DMS 273 (cell line): Measurements from ENCODE around the gene TPCN1.

ENCODE experiments used
- DNase-seq: peaks from one replicate; lab custom pipeline; 2025; ENCODE audit not compliant: unreplicated experiment; lab: John Stamatoyannopoulos, UW

TPCN1 gene

DNA sequence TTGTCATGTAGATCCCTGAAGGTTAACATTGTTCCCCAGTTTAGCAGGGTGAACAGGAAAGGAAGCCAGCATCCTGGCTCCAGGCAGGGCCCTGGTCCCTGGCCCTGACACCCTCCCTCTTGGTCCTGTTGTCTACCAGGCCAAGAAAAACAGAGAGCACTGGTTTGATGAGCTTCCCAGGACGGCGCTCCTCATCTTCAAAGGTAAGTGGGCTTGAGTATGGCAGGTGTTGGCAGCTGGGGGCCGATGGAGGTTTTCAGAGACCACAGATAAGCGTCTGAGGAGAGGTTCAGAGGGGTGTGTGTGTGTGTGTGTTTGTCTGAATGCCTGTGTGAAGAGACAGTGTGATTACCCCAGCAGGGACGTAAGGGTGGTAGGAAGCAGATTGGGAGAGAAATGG lies 57.4 kb downstream of the TPCN1 start:
- no peak for DNase-seq

DNA sequence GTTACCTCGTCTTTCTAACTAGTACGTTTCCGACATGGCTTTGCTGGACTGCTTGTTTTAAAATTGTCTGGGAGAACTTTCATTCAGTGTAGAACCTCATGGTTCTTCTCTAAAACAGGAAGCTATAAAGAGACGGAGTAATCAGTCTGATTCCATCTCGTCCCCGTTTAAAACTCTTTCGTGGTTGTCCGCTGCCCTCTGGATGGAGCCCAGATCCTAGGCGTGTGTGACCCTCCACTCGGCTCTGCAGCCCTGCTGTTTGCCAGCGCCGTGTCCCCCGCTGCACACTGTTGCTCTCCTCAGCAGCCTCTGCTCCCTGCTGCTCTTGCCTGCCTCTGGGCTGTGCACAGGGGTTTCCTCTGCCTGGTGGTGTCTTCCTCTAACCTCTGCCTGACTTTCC lies 63.5 kb downstream of the TPCN1 start:
- DNase-seq: no peak

DNA sequence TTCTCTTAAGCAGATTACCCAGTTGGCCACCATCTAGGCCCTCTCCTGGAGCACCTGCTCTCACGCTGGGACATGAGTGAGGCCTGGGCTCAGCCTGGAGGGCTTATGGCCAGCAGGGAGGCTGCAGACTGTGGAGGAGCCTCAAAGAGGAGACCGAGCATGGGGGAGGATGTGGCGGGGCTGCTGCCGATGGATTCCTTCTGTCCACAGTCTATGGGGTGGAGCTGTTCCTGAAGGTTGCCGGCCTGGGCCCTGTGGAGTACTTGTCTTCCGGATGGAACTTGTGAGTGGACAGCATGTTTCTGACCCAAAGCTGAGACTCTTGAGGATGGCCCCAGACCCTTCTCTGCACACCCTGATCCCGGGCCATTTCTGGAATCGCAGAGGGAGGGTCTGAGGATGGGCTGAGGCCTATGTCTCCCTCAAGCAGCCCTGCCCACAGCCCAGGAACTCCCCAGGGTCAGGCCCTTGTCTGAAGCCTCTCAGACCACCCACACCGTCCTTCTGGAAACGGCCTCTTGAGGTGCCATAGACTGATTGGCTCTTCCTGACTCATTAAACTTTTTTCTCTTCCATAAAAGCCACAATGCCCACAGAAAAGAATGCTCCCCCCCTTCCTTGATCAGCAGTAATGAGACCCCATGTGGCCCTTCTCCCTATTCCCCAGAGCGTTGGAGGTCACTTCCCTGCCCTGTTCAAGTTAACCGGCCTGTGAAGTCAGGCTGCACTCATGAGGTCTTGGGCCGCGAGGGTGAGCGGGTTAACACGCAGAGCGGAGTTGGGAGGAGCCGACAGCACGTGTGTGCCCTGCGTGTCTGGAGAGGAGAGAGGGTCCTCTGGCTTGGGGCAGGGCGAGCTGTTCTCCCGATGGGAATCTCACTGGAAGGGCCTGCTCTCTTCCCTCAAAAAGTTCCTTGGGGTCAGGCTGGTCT lies 64.7 kb downstream of the TPCN1 start:
- DNase-seq: no peak

DNA sequence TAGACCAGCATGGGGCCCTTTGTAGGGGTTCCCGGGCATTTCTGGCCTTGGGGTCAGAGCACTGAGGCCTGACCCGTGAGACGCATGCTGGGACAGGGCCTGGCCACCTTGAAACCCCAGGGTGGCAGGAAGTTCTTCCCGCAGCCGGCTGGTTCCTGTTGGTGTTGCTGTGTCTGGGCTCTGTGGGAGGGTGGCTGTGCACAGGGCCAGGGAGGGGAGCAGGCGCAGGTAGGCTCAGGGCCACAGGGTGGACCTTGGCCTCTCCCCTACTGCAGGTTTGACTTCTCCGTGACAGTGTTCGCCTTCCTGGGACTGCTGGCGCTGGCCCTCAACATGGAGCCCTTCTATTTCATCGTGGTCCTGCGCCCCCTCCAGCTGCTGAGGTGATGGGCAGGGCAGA lies 65.4 kb downstream of the TPCN1 start:
- no peak for DNase-seq

DNA sequence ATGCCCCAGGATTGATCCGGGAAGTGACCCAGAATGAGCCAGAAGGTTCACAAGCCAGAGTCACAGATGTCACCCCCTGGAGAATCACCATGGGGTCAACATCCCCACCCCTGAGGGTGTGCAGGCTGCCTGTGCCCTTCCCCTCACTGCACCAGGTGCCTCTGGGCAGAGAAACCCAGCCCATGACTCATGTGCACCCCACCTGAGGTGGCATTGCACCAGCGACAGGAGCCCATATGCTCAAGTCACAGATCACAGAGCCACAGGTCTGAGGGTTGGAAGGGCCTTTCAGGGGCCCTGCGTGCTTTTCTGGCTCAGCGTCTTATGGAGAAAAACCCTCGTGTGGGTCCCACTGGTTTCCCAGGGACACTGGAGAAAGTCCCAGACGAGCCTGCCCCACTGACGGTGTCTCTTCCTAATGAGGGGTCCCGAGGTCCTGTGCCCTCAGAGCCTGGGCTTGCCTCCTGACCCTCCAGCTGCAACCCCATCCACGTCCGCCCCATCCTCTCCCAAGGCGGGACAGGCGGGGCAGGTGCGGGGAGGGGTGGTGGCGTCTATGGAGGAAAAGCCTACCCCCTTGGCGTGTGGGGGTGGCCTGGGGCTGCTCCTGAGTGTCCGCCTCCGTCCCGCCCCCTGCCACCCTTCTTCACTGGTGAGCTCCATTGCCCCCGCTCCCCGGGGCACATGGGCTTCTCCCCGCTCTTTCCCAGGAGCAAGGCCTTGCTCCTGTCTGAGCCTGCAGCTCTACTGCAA lies 66.1 kb downstream of the TPCN1 start:
- DNase-seq: no peak

DNA sequence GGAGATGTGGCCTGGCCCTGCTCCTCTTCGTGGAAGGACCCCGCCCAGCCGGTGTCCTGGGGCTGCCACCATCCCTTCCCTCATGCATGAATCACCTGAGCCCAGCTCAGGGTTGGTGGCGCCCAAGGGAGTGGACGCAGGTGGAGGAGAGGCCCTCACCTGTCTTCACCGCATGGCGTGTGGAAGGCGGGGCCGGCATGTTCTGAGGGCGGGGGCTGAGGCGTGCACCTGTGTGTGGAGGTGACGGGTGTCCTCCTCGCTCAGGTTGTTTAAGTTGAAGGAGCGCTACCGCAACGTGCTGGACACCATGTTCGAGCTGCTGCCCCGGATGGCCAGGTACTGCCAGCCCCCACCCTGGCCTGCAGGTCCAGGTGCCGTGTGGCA lies 66.6 kb downstream of the TPCN1 start:
- no peak for DNase-seq

DNA sequence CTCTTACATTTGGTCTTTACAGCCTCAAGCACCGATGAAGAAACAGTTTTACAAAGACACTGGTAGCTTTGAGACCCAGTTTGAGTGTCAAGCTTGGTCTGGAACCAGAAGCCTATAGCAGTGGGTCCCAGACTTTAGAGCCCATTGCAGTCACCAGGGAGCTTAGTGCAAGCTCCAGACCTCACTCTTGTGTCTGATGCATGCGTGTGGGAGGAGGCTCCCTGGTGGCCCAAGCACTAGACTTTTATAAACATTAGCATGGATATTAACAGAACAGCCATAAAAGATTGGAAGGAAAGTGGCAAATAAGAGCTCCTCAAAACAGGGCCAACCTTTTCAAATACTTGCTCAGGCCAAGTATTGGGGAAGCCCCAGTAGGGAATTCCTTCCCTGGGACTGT lies 68.1 kb downstream of the TPCN1 start:
- no peak for DNase-seq

DNA sequence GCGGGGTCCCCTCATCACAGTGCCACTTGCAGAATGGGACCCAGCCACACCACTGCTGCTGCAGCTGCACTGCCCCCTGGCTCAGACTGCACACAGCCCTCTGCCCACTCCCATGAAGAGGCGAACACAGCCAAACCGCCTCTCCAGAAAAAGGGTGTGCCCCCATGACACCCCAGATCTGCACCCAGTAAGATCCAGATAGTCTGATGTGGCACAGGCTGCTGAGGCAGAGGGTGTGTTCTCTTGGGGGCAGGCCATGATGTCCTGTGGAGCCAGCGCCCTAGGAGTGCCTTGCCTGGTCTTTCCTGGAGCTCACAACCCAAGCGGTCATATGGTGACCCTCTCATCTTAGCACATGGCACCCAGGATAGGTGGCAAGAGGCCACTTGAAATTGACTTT lies 69.2 kb downstream of the TPCN1 start:
- DNase-seq: no peak

DNA sequence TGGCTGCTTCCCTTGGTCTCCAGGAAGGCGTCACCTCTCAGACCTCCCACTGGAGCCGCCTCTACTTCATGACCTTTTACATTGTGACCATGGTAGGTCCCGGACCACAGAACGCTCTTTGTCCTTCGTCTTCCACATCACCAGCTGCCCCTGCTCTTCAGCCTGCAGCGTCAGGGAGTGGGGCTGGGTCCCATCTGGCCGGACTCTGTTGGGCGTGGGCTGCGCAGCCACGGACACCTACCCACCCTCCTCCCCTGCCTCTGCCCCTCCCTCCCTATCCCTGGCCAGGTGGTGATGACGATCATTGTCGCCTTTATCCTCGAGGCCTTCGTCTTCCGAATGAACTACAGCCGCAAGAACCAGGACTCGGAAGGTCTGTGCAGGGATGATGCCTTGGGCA lies 70.3 kb downstream of the TPCN1 start:
- DNase-seq: no peak

DNA sequence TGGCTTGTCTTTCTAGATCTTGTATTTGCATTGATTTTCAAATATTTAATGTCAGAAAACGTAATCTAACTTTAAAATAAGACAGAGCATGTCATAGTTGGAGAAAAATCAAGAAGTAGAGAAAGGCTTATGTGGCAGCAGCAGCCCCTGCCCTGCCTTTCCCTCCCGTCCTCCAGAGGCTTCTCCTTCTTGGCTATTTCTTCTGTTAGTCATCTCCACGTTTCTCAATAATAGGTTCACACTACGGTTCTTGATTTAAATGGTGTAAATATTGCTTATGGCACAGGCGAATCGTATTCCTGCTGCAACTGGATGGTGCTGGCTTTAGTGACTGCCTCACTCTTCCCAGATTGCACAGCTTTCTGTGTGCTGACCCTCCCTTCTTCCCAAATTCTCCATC lies 70.8 kb downstream of the TPCN1 start:
- no peak for DNase-seq

DNA sequence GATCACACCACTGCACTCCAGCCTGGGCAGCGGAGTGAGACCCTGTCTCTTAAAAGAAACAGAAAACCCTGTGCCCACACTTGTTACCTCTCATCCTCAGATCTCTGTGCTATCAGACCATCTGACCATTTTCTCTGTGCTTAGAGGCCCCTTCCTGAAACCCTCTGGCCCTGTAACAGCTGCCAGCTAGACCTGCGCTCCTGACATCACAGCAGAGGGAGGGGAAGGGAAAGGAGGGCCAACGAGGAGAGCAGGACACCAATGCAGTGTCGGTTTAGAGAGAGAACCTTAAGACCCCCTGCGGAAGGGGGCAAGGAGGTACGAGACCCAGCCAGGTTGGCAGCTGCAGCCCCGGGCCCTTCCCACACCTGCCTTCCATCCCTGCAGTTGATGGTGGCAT lies 71.3 kb downstream of the TPCN1 start:
- no peak for DNase-seq

DNA sequence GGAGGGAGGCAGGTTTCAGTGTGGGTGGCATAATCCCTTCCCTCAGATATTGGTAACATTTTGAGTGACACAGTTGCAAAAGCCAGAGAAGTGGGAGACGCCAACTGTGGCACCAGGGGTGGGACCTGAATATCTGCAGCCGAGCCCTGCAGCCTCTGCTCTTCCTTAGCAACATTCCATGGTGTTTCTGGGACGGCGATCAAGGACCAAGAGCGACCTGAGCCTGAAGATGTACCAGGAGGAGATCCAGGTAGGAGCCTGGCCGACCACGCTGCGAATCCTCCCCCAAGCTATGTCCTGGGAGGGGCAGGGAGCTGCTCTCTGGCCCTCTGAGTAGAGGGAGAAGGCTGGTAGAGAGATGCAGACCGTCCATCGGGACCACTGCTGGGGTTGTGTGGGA lies 71.8 kb downstream of the TPCN1 start:
- DNase-seq: no peak

DNA sequence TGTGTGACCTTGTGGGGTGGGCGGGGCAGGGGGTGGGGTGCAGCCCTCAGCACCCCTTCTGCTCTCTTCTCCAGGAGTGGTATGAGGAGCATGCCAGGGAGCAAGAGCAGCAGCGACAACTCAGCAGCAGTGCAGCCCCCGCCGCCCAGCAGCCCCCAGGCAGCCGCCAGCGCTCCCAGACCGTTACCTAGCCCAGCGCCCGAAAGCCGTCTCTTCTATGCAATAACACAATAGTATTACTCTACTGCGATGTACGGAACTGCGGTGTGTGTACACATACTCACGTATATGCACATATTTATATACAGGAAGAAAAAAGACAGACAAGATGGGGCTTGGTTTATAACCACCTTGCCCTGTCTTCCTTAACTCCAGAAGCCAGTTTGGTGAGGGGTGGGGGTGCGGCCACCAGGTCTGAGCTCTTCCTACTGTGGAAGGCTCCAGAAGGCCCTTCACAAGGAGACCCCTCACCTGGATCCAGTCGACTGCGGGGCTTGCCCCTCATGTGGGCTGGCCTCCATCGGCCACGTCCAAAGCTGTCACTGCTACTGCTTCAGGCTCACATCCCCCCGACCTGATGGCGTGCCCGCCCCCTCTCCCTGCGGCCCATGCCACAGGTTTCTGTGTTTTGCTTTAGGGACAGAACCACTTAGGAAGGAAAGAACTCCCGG lies 74.8 kb downstream of the TPCN1 start:
- no peak for DNase-seq

DNA sequence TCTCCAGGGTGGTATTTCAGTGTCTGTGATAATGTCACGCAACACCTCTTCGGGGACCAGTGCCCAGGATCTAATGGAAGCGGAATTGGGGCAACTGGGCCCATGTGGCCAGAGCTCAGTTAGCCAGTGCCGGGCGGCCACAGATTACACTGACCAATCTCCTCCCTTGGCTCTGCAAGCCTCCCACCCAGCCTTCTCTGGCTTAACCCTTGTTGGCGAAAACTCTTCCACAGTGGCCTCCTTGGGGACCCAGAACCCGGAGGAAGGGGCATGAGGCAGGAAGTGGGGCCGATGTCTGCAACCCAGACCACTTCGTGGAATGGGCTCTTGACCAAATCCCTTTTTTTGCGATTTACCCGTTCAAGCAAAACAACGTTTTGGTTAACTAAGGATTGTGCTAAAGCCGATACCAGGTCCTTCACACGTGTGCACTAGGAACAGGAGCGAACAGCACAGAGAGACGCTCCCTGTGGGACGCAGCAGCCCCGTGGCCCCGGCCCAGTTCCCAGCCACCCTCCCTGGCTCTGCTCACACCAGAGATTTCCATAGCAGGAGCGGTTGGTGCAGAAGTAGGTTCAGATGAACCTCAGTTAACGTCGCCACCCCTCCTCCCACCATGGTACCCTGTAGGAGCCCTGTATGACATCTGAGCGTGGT lies 75.4 kb downstream of the TPCN1 start:
- no peak for DNase-seq

DNA sequence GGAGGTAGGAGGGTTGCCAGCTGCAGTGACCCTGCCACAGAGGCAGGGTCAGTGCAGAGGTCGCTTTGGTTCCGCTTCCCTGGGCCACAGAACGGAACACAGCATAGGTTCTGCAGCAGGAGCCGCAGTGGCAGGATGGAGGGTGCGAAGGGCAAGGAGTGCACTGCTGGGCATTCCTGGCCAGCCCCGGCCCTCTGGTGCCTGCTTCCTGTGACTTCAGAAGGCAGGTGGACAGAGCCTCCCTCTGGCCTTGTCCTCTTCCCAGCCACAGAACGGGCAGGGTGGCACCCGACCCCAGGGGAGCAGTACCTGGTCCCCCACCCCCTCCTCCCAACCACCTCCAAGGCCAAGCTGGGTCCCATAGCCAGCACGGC lies 75.9 kb downstream of the TPCN1 start:
- DNase-seq: no peak

DNA sequence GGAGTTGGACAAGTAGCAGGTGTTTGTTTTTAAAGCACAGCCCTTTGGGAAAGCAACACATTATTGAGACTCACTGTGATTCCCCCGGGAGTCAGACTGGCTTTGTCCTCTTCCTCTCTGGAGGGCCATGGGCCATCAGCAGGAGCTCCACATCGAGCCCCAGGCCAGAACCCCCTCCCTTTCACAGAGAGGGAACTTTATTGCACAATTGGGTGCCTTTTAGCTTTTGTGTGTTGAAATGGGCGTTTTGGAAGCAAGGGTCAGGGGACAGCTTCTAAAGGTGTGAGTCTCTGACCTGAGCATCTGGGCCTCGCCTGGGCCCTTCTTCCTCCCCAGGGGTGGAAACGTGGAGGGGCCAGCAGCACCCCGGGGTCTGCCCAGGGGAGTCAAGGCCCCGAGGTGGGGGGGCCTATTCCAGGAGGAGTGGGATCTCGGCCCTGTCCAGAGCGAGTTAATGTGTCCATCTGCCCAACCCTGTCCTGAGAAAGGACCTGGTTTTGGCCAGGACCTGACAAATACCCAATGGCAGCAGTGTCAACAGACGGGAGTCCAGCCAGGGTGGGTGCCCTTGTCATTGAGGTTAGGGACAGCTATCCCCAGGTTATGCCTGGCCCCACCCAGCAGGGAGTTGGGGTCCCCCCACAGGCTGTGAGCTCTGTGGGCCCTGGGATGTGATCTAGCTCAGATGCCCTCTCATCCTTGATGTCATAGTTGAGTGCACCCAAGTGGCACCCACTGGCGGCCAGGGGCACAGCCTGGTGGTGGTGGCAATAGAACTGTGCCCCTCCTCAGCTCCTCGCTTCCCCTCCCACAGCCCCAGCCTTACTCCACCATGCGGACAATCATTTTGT lies 76.6 kb downstream of the TPCN1 start:
- no peak for DNase-seq

DNA sequence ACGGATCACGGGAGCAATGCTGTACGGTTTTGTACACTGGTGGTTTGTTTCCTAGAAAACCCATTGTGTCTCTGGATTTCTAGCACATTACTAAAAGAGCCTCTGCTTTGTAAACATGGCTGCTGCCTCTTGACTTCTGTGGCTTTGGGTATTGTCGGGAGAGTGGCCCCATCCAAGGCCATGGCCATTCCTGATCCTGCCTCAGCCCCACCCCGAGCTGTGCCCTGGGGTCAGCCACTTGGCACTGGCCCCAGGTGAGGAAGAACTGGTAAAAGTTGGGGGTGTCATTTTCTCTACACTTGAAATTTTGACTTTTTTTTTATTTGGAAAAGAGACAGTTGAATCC lies 77.2 kb downstream of the TPCN1 start:
- DNase-seq: peak; percentile 21

DNA sequence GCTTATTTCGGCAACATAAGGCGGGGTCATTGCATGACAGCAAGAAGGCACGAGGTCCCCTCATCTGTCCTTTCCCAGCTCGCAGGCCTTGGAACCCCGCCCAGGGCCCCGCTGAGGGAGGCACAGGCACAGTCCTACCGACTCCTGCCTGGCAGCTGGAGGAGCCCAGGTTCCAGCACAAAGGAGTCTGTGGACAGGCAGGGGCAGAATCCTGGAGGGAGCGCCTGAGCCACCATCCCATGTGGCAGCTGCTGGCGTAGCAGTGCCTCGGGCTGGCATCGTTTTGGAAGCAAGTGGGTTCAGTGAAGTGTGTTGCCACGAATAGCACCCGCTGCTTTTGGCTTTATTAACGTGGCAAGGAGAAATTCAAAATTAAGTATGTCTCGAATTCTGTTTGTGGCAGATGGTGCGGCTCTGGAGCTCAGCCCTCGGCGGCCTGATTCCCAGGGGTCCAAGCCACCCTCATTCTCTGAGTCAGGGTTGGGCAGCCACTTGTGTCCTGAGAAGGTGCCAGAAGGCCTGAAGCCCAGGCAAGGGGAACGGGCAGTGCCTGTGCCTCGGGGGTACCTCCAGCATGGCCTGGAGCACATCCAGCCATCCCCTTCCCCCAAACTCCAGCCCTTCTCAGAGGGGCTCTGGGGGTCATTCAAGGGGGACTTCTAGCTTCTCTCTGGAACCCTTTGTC lies 77.7 kb downstream of the TPCN1 start:
- peak; percentile 93 for DNase-seq

DNA sequence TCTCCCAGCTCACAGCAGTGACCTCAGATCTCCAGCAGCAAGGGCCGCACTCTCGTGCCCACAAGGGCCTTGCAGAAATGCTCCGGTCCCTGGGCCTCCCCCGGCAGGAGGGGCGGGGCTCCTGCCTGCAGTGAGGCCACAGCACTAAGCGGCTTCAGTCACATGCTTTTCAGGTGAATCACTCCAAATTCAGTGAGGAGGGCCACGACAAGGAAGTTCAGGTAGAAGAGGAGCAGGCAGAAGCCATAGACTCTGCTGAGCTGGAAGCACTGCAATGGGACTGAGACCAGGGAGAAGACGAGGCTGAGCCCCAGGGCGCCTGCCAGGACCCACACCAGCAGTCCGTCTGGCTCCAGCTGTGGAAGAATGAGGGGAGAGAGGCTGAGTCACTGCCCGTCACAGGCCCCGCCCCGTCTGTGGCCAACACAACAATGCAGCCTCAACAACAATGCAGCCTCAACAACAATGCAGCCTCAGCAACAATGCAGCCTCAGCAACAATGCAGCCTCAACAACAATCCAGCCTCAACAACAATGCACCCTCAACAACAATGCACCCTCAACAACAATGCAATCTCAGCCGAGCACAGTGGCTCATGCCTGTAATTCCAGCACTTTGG lies 78.5 kb downstream of the TPCN1 start:
- DNase-seq: peak; percentile 40

DNA sequence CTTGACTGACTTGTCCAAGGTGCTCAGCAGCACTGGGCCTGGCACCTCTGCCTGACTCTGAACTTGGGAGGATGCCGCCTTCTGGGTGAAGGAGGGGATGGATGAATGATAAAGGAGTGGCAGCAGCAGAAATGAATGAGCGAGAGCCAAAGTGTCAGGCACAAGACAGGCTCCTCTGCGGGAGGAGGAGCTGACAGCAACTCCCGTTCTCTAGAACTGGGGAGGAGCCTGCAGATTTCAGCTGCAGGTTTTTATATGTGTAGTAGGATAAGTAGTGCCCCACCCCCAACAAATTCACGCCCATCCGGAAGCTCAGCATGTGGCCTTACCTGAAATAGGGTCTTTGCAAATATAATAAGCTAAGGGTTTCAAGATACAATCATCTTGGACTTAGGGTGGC lies 80.5 kb downstream of the TPCN1 start:
- no peak for DNase-seq
